K562 (cell line): ENCODE results near the gene ACBD4. TPM values are rescaled to one million over a fixed set of nuclear protein-coding genes. Genes with fewer than 3 reads are reported as not detected.
A peak's percentile ranks its signal among the peaks of the same experiment; 100 is the strongest.

Experiments used
- ATAC-seq: fragments of 200-7000 bp; cut with Tn5 transposase; 3 replicates; pipeline ENCODE4 v1.9.1; 2020; ENCODE audit warnings: moderate library complexity
- BruUV-seq: library from RNA; stranded (reverse); fragments of 400-500 nt; replicated peaks from 2 replicates; lab custom pipeline; 2021; lab: Mats Ljungman, UMichigan
- CTCF ChIA-PET: fragments of 300-600 bp; formaldehyde crosslinking; extraction: SDS; loops from one replicate; lab custom pipeline; 2021; ENCODE audit warnings: low intra/inter-chr PET ratio; lab: Yijun Ruan, JAX
- POLR2A ChIA-PET: fragments of 300-600, 350-650 bp; sonication (Branson Sonifier 250); formaldehyde crosslinking; extraction: SDS; loops from one replicate; lab custom pipeline; 2021; ENCODE audit warnings: antibody characterized with exemption, inconsistent platforms; lab: Yijun Ruan, JAX
- DNase-seq, 4 experiments: peaks; one replicate each; pipeline versions ENCODE4 v3.0.0 to v3.0.0-alpha.2; 2011 to 2018; ENCODE audit warnings: low spot score in 3 of 4, mixed read lengths in 3 of 4; ENCODE audit errors: extremely low read depth in 1 of 4
- FAIRE-seq: peaks from 2 replicates; lab custom pipeline; 2011; peaks lifted over from hg19 to GRCh38; lab: Jason Lieb, UNC
- H2AFZ ChIP-seq: 2 replicates; pipeline ENCODE4 v1.6.0; 2011; ENCODE audit warnings: low read depth, low read length, control low read depth, inconsistent platforms
- H3K27ac ChIP-seq: fragments of 200-600 bp; 3 replicates; pipeline ENCODE4 v1.8.0; 2011; ENCODE audit warnings: low read depth, mild to moderate bottlenecking, control low read depth, inconsistent platforms, low read length, moderate library complexity, mixed read lengths; ENCODE audit errors: extremely low read depth
- H3K27me3 ChIP-seq, 2 experiments: fragments of 300-600 bp in 1 of 2; 2 replicates in 1 of 2; 3 replicates in 1 of 2; pipeline versions ENCODE4 v1.6.0 to v1.8.0; 2011; ENCODE audit warnings: inconsistent platforms in 2 of 2, low read length in 2 of 2, mild to moderate bottlenecking in 1 of 2, mixed read lengths in 1 of 2, moderate library complexity in 1 of 2; ENCODE audit not compliant: control insufficient read depth in 2 of 2, insufficient read depth in 2 of 2
- H3K36me3 ChIP-seq: fragments of 300-600 bp; 3 replicates; pipeline ENCODE4 v1.8.0; 2011; ENCODE audit warnings: mild to moderate bottlenecking, low read length, inconsistent platforms; ENCODE audit not compliant: control insufficient read depth, insufficient read depth
- H3K4me1 ChIP-seq, 2 experiments: fragments of 200-600 bp in 1 of 2; replicated peaks in 1 of 2; 2 replicates in 1 of 2; 3 replicates in 1 of 2; pipeline versions ENCODE4 v1.5.1 to v1.8.0; 2011; ENCODE audit warnings: inconsistent platforms in 2 of 2, low read length in 2 of 2, mild to moderate bottlenecking in 1 of 2, mixed read lengths in 1 of 2, moderate library complexity in 1 of 2; ENCODE audit not compliant: control insufficient read depth in 2 of 2, insufficient read depth in 2 of 2
- H3K4me2 ChIP-seq: 2 replicates; pipeline ENCODE4 v1.6.1; 2011; ENCODE audit warnings: low read length, control low read depth, inconsistent platforms, mixed read lengths; ENCODE audit not compliant: insufficient read depth
- H3K4me3 ChIP-seq: fragments of 200-600 bp; sonication (generic), shearing (Covaris generic); 2 replicates; pipeline ENCODE4 v1.5.1; 2016; ENCODE audit warnings: control low read depth, inconsistent platforms
- H3K79me2 ChIP-seq: fragments of 200-600 bp; 3 replicates; pipeline ENCODE4 v1.8.0; 2011; ENCODE audit warnings: low read length, inconsistent platforms; ENCODE audit not compliant: control insufficient read depth, insufficient read depth
- H3K9ac ChIP-seq, 2 experiments: 2 replicates each; pipeline versions ENCODE4 v1.6.0 to v1.6.1; 2011; ENCODE audit warnings: low read depth in 2 of 2, low read length in 2 of 2, control low read depth in 1 of 2, inconsistent platforms in 1 of 2, mild to moderate bottlenecking in 1 of 2, mixed read lengths in 1 of 2; ENCODE audit not compliant: insufficient read depth in 1 of 2
- H3K9me1 ChIP-seq: one replicate; pipeline ENCODE4 v1.6.0; 2011; ENCODE audit warnings: inconsistent platforms, mild to moderate bottlenecking, low read length, moderate library complexity; ENCODE audit not compliant: control insufficient read depth, insufficient read depth
- H3K9me3 ChIP-seq: replicated peaks from 2 replicates; pipeline ENCODE4 v1.5.1; 2011; ENCODE audit warnings: low read depth, low read length, inconsistent platforms; ENCODE audit not compliant: control insufficient read depth, insufficient read depth
- H4K20me1 ChIP-seq: replicated peaks from 2 replicates; pipeline ENCODE4 v1.6.1; 2011; ENCODE audit warnings: low read length, inconsistent platforms, mixed read lengths; ENCODE audit not compliant: control insufficient read depth, insufficient read depth
- CBX1 ChIP-seq: sonication (generic); IDR thresholded peaks from 2 replicates; pipeline ENCODE4 v1.6.1; 2016; ENCODE audit warnings: antibody characterized with exemption, low read depth, mild to moderate bottlenecking
- CREB5 ChIP-seq: fragments of 250-450 bp; sonication (Bioruptor Pico); IDR thresholded peaks from 2 replicates; pipeline ENCODE4 v1.5.0; 2020; ENCODE audit warnings: mild to moderate bottlenecking
- HLTF ChIP-seq: fragments of 450-650 bp; IDR thresholded peaks from 2 replicates; pipeline ENCODE4 v1.6.1; 2016
- SPI1 ChIP-seq: IDR thresholded peaks from 2 replicates; pipeline ENCODE4 v1.6.1; 2011; ENCODE audit warnings: low read depth, low read length, control low read depth, borderline replicate concordance
- STAT5B ChIP-seq: fragments of 250-450 bp; sonication (Bioruptor Pico); IDR thresholded peaks from 2 replicates; pipeline ENCODE4 v1.8.0; 2021; ENCODE audit warnings: mild to moderate bottlenecking, inconsistent platforms
- ZNF354B ChIP-seq: fragments of 250-450 bp; sonication (Bioruptor Pico); IDR thresholded peaks from 2 replicates; pipeline ENCODE4 v1.4.0; 2020
- WGBS: fragments of 100-300 bp; shearing (Covaris generic); methylation state at CpG from one replicate; pipeline ENCODE4 v1.1.6; 2016; ENCODE audit warnings: low coverage, mixed read lengths; ENCODE audit not compliant: insufficient coverage; ENCODE audit errors: missing lambda C conversion rate; 5-methylcytosine and 5-hydroxymethylcytosine counted together
- in situ Hi-C: fragments of 300-500 bp; cut with MboI; formaldehyde crosslinking; loops from 4 replicates; pipeline ENCODE4 v1.15.0; 2018; ENCODE audit warnings: inconsistent platforms, mixed read lengths
- intact Hi-C: fragments of 100-400 bp; cut with micrococcal nuclease; formaldehyde crosslinking; loops from 2 replicates; pipeline ENCODE4 v1.14.2; 2022
- polyA plus RNA-seq, 8 experiments: library from polyadenylated mRNA; depleted of rRNA in 4 of 8; stranded (reverse) in 5 of 8; unstranded in 3 of 8; fragments of >200 nt; fragmentation: Nextera tagmentation in 2 of 8; fragmentation: Illumina TruSeq in 1 of 8; extraction: Ambion mirVana in 2 of 8; extraction: Trizol in 1 of 8; gene quantifications; 2 replicates each; pipeline versions ENCODE4 v1.2.1 to v1.2.3, GENCODE V29; 2011 to 2014; ENCODE audit warnings: inconsistent platforms in 1 of 8, missing spikeins in 1 of 8
- total RNA-seq, 7 experiments: library from RNA; depleted of rRNA in 6 of 7; stranded (reverse); fragments of >200 nt in 6 of 7; fragmentation: Illumina TruSeq in 2 of 7; extraction: Trizol in 2 of 7; gene quantifications; 2 replicates each; pipeline versions ENCODE4 v1.2.1 to v1.2.3, GENCODE V29; 2011 to 2021; ENCODE audit warnings: low replicate concordance in 1 of 7
- TF ChIP-seq, protein P1 (sequence below): IDR thresholded peaks from 2 replicates; pipeline ENCODE4 v1.6.1; 2012; ENCODE audit warnings: low read depth, low read length, improper control_type of control experiment, borderline replicate concordance

The ACBD4 gene
- total and polyA plus RNA-seq, 9 of the 15 experiments (the other 6 are each of a cell fraction or from before 2014, with no cell fraction given) = 0.14 to 6.9 (median 4.6) TPM

DNA sequence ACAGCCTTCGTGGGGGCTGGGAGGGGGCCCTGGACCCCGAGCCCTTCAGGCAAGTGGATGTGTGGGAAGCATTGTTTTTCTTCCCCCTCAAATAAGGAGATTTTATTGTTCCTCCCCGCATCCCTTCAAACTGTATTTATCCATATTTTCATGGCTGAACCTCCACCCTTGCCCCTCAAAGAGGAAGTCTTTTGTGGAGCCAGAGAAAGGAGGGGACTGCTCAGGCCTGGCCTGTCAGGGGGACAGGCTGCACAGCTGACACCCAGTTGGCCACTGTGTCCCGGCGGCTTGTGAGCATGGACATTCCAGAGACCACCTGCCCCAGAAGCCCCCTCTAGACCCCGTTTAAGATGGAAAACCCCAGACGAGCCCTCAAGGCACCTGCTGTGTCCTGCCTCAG lies 42.1 kb downstream of the ACBD4 start:
- no peaks in the 10 kb centered on the region for H3K9me1 ChIP-seq
- 40% methylated on average over 5 of the region's 7 CpGs for WGBS
- in situ Hi-C loops = no loop called here
- ATAC-seq = no peak; the same call in 2 of the 3 replicates
- 0 out of 2 replicates have a peak overlapping the region, but pooled peaks have one; percentile 4 for H2AFZ ChIP-seq
- H3K36me3 ChIP-seq = no peaks in the 10 kb centered on the region
- H3K79me2 ChIP-seq = no peaks in the 10 kb centered on the region
- peaks cover 0 to 8% of the 10 kb centered on the region in 2 experiments; a peak in 2 of 5 replicates for H3K4me1 ChIP-seq
- CTCF ChIA-PET = no interaction called here
- no peaks in the 10 kb centered on the region for H3K9me3 ChIP-seq
- no peak for FAIRE-seq
- POLR2A ChIA-PET = interaction anchor here (0.6 kb wide), 1 partner anchor 11 kb away, joined by 3 read pairs; no protein-coding TSS in a partner anchor
- no TSS peak for BruUV-seq
- no peak overlapping the region for H3K4me3 ChIP-seq
- H3K27me3 ChIP-seq = no peaks in the 10 kb centered on the region
- no peak for TF ChIP-seq ZNF354B (CRISPR knock-in tag)
- TF ChIP-seq SPI1 = peak; percentile 63; the same call in 1 of the 2 replicates
- peak in 1 of 4 experiments; percentile 3 for DNase-seq
- no peaks in the 10 kb centered on the region for H4K20me1 ChIP-seq
- H3K4me2 ChIP-seq = no peak overlapping the region
- no peak overlapping the region for H3K27ac ChIP-seq
- intact Hi-C loops = no loop called here
- peak overlapping the region in 1 of 2 experiments; percentile 68; a peak in 1 of 4 replicates for H3K9ac ChIP-seq

- Histone ChIP-seq H4K20me1 (no peaks in the 10 kb centered on the region), H3K4me2 (no peak overlapping the region), H3K9me1 (no peaks in the 10 kb centered on the region), H3K27me3 (no peaks in the 10 kb centered on the region), H3K9me3 (no peaks in the 10 kb centered on the region), H3K4me3 (no peak overlapping the region), H3K4me1 (no peaks in the 10 kb centered on the region; a peak in 1 of 5 replicates), H2AFZ (no peak overlapping the region), H3K27ac (no peak overlapping the region), H3K36me3 (no peaks in the 10 kb centered on the region), H3K79me2 (no peaks in the 10 kb centered on the region), H3K9ac (no peak overlapping the region)
- ATAC-seq (no peak), FAIRE-seq (no peak), DNase-seq (no peak)
- POLR2A ChIA-PET = interaction anchor here (0.7 to 1.5 kb wide), 3 partner anchors 23 to 81 kb away, joined by 3 to 6 read pairs (median 4); partner anchors contain the start of gene HEXIM2
- in situ Hi-C loops = no loop called here
- no peak for TF ChIP-seq CBX1
- TF ChIP-seq STAT5B (CRISPR knock-in tag) = no peak
- TF ChIP-seq, protein P1, sequence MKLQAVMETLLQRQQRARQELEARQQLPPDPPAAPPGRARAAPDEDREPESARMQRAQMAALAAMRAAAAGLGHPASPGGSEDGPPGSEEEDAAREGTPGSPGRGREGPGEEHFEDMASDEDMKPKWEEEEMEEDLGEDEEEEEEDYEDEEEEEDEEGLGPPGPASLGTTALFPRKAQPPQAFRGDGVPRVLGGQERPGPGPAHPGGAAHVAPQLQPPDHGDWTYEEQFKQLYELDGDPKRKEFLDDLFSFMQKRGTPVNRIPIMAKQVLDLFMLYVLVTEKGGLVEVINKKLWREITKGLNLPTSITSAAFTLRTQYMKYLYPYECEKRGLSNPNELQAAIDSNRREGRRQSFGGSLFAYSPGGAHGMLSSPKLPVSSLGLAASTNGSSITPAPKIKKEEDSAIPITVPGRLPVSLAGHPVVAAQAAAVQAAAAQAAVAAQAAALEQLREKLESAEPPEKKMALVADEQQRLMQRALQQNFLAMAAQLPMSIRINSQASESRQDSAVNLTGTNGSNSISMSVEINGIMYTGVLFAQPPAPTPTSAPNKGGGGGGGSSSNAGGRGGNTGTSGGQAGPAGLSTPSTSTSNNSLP = no peak
- TF ChIP-seq HLTF = no peak
- TF ChIP-seq CREB5 (CRISPR knock-in tag) = no peak
- CTCF ChIA-PET = no interaction called here
- BruUV-seq = no TSS peak
- 33% methylated on average over 5 of the region's 5 CpGs for WGBS
- intact Hi-C loops = no loop called here
Observed at GRCh38 chr17:45184144-45184543, 48.7 kb downstream of the ACBD4 start.
